ENCODE results near the gene HSPA4L.

- TF ChIP-seq, protein P1, sequence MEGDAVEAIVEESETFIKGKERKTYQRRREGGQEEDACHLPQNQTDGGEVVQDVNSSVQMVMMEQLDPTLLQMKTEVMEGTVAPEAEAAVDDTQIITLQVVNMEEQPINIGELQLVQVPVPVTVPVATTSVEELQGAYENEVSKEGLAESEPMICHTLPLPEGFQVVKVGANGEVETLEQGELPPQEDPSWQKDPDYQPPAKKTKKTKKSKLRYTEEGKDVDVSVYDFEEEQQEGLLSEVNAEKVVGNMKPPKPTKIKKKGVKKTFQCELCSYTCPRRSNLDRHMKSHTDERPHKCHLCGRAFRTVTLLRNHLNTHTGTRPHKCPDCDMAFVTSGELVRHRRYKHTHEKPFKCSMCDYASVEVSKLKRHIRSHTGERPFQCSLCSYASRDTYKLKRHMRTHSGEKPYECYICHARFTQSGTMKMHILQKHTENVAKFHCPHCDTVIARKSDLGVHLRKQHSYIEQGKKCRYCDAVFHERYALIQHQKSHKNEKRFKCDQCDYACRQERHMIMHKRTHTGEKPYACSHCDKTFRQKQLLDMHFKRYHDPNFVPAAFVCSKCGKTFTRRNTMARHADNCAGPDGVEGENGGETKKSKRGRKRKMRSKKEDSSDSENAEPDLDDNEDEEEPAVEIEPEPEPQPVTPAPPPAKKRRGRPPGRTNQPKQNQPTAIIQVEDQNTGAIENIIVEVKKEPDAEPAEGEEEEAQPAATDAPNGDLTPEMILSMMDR (IDR thresholded peaks at IDR 0.05; ENCODE audit: insufficient read depth, low read length, poor library complexity, severe bottlenecking), result no peak
- no peak for TF ChIP-seq EZH2phosphoT487 (conservative IDR thresholded peaks at IDR 0.05; ENCODE audit: low read length)
Observed at GRCh38 chr4:127843704-127844600, 61.8 kb downstream of the HSPA4L start.
